ENCODE results near the gene SH3BP2.

DNA sequence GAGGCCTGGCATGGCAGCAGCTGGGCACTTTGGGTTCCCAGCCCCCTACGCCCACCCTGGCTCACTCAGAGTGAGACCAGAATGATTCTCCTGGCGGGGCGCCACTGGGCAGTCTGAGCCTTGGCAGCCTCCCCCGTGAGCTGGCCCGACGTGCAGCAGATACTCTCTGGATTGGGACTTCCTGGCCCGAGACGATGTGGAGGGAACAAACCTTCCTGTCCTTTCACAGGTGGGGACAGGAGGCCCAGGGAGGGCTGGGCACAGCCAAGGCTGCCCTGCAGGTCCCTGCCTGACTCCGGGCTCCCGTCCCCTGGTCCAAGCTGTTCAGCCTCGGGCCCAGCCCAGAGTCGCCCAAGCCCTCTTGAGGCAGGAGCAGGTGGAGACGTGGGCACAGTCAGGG, 32.9 kb downstream of the SH3BP2 start:
- TF ChIP-seq EZH2 (IDR thresholded peaks at IDR 0.05) (no peak), POLR2AphosphoS5 (IDR thresholded peaks at IDR 0.05; ENCODE audit: borderline replicate concordance, low read depth, low read length) (no peak)
